Activated naive CD4-positive, alpha-beta T cell treated with anti-CD3 and anti-CD28 coated beads, Interleukin-2, amount 10 ng/mL, durations not matched to agents 7 days and 5 days (primary cell): ENCODE measurements around the gene GPR137.
A peak's percentile ranks its signal among the peaks of the same experiment; 100 is the strongest.
"Not testable (repeated sequence)": the region's sequence is repeated elsewhere in the genome, so short reads cannot be mapped to it uniquely, and the experiment has no call there.

Source experiments
- CTCF ChIA-PET: fragments of 350-600 bp; sonication (Branson Sonifier 250); formaldehyde crosslinking; loops from one replicate; lab custom pipeline; 2021; ENCODE audit warnings: antibody characterized with exemption; lab: Charles Lee
- DNase-seq: peaks from one replicate; pipeline ENCODE4 v3.0.0-alpha.2; 2020
- H3K27ac Mint-ChIP-seq: one replicate; pipeline ENCODE4 v1.8.0; 2021; ENCODE audit warnings: mild to moderate bottlenecking, moderate library complexity, mixed read lengths
- H3K27me3 Mint-ChIP-seq: one replicate; pipeline ENCODE4 v1.8.0; 2021; ENCODE audit warnings: mild to moderate bottlenecking, mixed read lengths
- H3K36me3 Mint-ChIP-seq: one replicate; pipeline ENCODE4 v1.8.0; 2021; ENCODE audit warnings: mixed read lengths
- H3K4me1 Mint-ChIP-seq: one replicate; pipeline ENCODE4 v1.8.0; 2021; ENCODE audit warnings: mixed read lengths
- H3K4me3 Mint-ChIP-seq: one replicate; pipeline ENCODE4 v1.8.0; 2021; ENCODE audit warnings: mild to moderate bottlenecking, moderate library complexity, mixed read lengths
- H3K9me3 Mint-ChIP-seq: one replicate; pipeline ENCODE4 v1.8.0; 2021; ENCODE audit warnings: mixed read lengths

The GPR137 gene

DNA sequence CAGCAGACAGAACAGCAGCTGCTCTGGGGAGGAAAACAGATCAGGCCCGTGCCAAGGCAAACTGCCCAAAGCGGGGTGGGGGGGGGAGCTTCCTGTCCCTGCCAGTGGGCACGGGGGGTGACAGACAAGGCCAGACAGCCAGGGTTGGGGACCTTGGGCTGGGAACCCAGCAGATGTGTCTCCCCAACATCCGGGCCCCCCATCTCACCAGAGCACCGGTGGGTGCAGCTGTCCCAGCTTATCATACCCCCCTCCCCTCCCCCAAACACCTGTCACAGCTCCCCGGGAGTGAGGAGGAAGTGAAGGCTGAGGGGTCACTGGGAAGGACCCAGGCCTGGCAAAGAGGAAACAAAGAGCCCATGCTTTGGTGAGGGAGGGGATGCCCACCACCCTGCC, 40.2 kb upstream of the GPR137 start:
- Mint-ChIP-seq H3K27me3 (peaks cover 3% of the 10 kb centered on the region), H3K4me3 (peak overlapping the region; percentile 92), H3K4me1 (peaks cover 50% of the 10 kb centered on the region), H3K27ac (peak overlapping the region; percentile 87), H3K36me3 (peaks cover 12% of the 10 kb centered on the region), H3K9me3 (no peaks in the 10 kb centered on the region)
- peak; percentile 47 for DNase-seq
- CTCF ChIA-PET: interaction anchor here (1.5 to 3.7 kb wide), 5 partner anchors 11 to 59 kb away, joined by 4 to 25 read pairs (median 11); partner anchors contain the start of genes ESRRA and FERMT3

DNA sequence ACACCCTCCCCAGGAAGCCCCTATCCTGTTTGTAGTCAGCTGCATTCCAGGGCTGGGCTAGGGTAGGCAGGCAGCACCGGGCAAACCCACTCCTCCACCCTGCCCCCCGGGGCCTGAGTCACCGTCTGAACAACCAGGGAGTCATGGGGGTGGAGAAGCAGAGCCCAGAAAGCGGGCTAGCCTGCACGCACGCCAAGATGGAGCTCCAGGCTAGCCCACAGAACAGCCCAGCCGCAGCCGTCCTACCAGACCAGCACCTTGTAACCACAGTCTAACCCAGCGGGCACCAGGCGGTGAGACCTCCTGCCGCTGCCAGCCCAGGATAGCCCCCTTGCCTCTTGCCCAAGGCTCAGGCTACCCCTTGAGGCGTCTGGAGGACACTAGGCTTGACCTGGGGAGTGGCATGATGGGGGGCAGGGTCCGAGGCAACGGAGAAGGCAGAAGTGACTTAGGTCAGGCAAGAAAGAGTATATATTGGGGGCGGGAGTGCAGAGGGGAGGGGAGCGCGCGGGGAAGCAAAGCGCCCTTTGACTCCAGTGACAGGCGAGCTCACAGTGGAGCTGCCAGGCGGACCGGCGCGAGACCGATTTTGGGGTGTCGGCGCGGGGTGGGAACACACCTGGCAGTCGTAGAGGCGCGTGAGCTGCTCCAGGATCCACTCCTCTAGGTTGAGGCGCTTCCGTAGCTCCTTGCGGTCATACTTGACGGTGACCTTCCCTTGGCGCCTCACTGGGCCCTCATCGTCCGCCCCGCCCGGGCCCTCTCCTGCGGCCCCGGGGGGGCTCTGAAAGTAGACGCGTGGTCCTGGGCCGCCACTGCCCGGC, 39.6 kb upstream of the GPR137 start:
- Mint-ChIP-seq H3K27ac (peak overlapping the region; percentile 87), H3K9me3 (no peaks in the 10 kb centered on the region), H3K36me3 (peaks cover 11% of the 10 kb centered on the region), H3K4me3 (peak overlapping the region; percentile 92), H3K27me3 (peaks cover 9% of the 10 kb centered on the region), H3K4me1 (peaks cover 50% of the 10 kb centered on the region)
- CTCF ChIA-PET: interaction anchor here (0.9 to 3.7 kb wide), 7 partner anchors 10 to 58 kb away, joined by 3 to 25 read pairs (median 6); partner anchors contain the start of genes ESRRA and FERMT3
- peak; percentile 72 for DNase-seq

- H3K36me3 Mint-ChIP-seq, DNase-seq, H3K27ac Mint-ChIP-seq, H3K9me3 Mint-ChIP-seq: not testable (repeated sequence)
- Mint-ChIP-seq H3K4me1 (peaks cover 52% of the 10 kb centered on the region), H3K27me3 (peaks cover 10% of the 10 kb centered on the region), H3K4me3 (peak overlapping the region; percentile 82)
- CTCF ChIA-PET: interaction anchor here (0.9 to 3.7 kb wide), 4 partner anchors 12 to 54 kb away, joined by 3 to 25 read pairs (median 8); partner anchors contain the start of gene FERMT3
These were observed 39.1 kb upstream of the GPR137 start for GRCh38 chr11:64246621-64246870.

DNA sequence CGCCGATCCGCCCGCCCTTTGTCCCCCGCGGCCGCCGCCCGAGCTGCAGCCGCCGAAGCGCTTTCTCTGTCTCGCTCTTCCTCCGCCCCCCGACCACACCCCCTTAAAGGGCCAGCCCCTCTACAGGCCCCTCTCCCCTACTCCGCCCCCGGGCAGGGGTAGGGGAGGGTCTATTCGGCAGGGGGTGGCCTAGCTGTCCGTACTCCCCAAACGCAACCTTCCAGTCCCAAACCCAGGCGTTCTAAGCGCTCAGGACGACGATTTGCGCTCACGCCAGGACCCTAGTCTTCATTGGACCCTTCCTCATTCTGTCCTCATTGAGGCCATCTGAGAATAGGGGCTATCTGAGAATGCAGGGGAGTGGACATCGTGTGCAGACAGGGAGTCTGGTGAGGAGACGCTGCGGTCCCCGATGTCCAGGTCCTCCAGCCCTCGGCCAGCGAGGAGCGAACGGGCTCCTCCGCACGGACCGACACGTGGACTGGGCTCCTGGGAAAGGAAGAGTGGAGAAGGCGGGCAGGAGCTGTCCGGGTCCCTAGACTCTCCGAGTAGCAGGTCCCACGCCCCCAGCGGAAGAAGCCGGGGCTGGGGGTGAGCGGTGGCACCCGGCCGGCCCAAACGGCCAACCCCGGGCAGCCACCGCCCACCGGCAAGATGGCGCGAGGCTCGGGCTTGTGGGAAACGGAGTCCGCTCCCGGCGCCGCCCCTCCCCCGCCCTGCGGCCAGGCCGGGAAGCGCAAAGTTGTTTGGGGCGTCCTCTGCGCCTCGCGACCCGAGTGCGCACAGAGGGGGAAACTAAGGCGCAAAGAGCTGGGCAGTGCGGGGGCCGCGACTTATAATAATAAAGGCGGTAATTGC, 38.5 kb upstream of the GPR137 start, which contains the start of gene PPP1R14B:
Gene PPP1R14B, minus strand, starts transcription at position 73 of the 858 bp plus-strand sequence. CDS start 270 bp downstream, outside the sequence.
- Mint-ChIP-seq H3K4me3 (peak within 1 kb of the TSS; percentile 92), H3K9me3 (no peaks in the 10 kb centered on the region), H3K27ac (peak within 1 kb of the TSS; percentile 87), H3K27me3 (peaks cover 15% of the 10 kb centered on the region), H3K36me3 (peaks cover 10% of the 10 kb centered on the region), H3K4me1 (peaks cover 56% of the 10 kb centered on the region)
- peak; percentile 89 for DNase-seq
- CTCF ChIA-PET: interaction anchor here (0.9 to 4.3 kb wide), 5 partner anchors 11 to 57 kb away, joined by 3 to 25 read pairs (median 11); partner anchors contain the start of genes ESRRA and FERMT3

- Mint-ChIP-seq H3K27me3 (peaks cover 18% of the 10 kb centered on the region), H3K4me1 (peaks cover 52% of the 10 kb centered on the region), H3K27ac (no peak overlapping the region), H3K9me3 (no peaks in the 10 kb centered on the region), H3K36me3 (peaks cover 8% of the 10 kb centered on the region), H3K4me3 (peak overlapping the region; percentile 64)
- CTCF ChIA-PET: interaction anchor here (1.0 to 4.3 kb wide), 3 partner anchors 42 to 56 kb away, joined by 4 to 25 read pairs (median 19); partner anchors contain the start of genes ESRRA and FERMT3
- no peak for DNase-seq
These were observed 37.7 kb upstream of the GPR137 start for GRCh38 chr11:64247729-64248531.

GRCh38 chr11:64248578-64248977, 37.1 kb upstream of the GPR137 start:
- Mint-ChIP-seq H3K27me3 (peaks cover 18% of the 10 kb centered on the region), H3K9me3 (no peaks in the 10 kb centered on the region), H3K4me1 (peaks cover 50% of the 10 kb centered on the region), H3K27ac (no peak overlapping the region), H3K4me3 (peak overlapping the region; percentile 64), H3K36me3 (peaks cover 7% of the 10 kb centered on the region)
- CTCF ChIA-PET: interaction anchor here (1.0 to 4.3 kb wide), 3 partner anchors 44 to 55 kb away, joined by 4 to 19 read pairs (median 12); partner anchors contain the start of gene ESRRA
- DNase-seq: no peak

DNA sequence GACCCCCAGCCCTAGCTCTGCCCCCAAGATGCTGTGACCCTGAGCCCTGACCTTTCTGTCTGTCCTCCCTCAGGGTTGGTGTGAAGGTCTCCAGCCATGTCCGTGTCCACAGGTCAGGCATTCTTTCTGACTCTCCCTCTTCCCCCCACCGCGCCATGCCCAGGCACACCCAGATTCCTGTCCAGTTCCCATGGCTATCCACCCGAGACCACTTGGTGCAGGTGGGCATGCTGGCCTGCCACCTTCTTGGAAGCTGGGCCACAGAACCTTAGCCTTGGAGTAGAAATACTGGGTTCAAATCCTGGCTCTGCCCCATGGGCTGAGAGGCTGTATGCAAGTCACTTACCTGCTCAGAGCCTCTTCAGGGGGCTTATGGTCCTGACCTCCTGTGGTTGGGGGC, 36.6 kb upstream of the GPR137 start:
- CTCF ChIA-PET: interaction anchor here (1.0 to 4.3 kb wide), 7 partner anchors 8 to 495 kb away, joined by 3 to 19 read pairs (median 4); partner anchors contain the start of genes ESRRA, FKBP2 and RASGRP2
- Mint-ChIP-seq H3K4me1 (peaks cover 50% of the 10 kb centered on the region), H3K27ac (no peak overlapping the region), H3K4me3 (no peak overlapping the region), H3K36me3 (peaks cover 2% of the 10 kb centered on the region), H3K9me3 (no peaks in the 10 kb centered on the region), H3K27me3 (peaks cover 18% of the 10 kb centered on the region)
- no peak for DNase-seq

GRCh38 chr11:64249563-64250414, 35.9 kb upstream of the GPR137 start:
- H3K27ac Mint-ChIP-seq: no peak overlapping the region
- CTCF ChIA-PET: interaction anchor here (0.9 to 4.3 kb wide), 10 partner anchors 9 to 495 kb away, joined by 3 to 31 read pairs (median 4); partner anchors contain the start of genes CCDC88B, ESRRA, FERMT3 and FKBP2

GRCh38 chr11:64250415-64251015, 35.1 kb upstream of the GPR137 start:
- no peaks in the 10 kb centered on the region for H3K36me3 Mint-ChIP-seq
- H3K4me3 Mint-ChIP-seq: peak overlapping the region; percentile 79
- no peak overlapping the region for H3K27ac Mint-ChIP-seq
- CTCF ChIA-PET: interaction anchor here (0.9 to 4.3 kb wide), 11 partner anchors 8 to 494 kb away, joined by 3 to 31 read pairs (median 4); partner anchors contain the start of genes CCDC88B, ESRRA, FERMT3 and FKBP2
- H3K4me1 Mint-ChIP-seq: peaks cover 39% of the 10 kb centered on the region
- no peaks in the 10 kb centered on the region for H3K9me3 Mint-ChIP-seq
- DNase-seq: no peak
- H3K27me3 Mint-ChIP-seq: peaks cover 18% of the 10 kb centered on the region

More at GRCh38 chr11:64249563-64250414, 35.9 kb upstream of the GPR137 start:
- Mint-ChIP-seq H3K9me3 (no peaks in the 10 kb centered on the region), H3K4me3 (peak overlapping the region; percentile 4), H3K27me3 (peaks cover 18% of the 10 kb centered on the region), H3K36me3 (no peaks in the 10 kb centered on the region), H3K4me1 (peaks cover 45% of the 10 kb centered on the region)
- DNase-seq: no peak

DNA sequence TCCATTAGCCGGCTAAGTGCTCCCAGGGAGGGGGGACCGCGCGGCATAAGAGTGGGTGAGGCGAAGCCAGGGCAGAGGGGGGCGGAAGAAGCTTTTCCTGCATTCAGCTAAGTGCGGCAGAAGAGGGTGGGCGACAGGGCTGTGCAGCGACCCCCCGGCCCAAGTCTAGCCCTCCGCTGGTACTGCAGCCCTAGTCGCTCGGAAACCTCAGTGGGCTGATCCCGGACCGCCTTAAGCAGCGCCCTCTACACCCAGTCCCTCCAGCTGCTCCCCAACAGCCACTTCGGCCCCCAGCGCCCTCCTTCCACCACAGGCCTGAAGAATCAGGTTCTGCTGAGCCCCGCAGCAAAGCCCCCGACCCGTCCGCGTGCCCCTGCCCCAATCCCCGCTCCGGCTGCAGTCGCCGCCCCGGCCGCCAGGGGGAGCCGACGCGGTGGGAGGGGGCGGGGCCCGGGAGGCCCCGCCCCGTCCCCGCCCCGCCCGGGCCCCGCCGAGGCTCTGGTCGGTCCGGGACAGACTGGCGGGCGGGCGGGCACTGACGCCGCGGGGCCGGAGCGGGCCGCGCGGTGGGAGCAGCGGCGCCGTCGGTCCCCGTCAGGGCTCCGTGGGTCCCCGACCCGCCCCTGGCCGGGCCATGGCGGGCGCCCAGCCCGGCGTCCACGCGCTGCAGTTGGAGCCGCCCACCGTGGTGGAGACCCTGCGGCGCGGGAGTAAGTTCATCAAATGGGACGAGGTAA, 34.5 kb upstream of the GPR137 start, which contains the start of gene PLCB3:
Gene PLCB3, plus strand, starts transcription at position 515 of the 737 bp plus-strand sequence. Its CDS starts 120 bp downstream, at position 635.
- CTCF ChIA-PET: interaction anchor here (1.1 to 4.3 kb wide), 8 partner anchors 10 to 80 kb away, joined by 3 to 31 read pairs (median 12); partner anchors contain the start of genes ESRRA, FERMT3 and FKBP2
- H3K27ac Mint-ChIP-seq: peak within 1 kb of the TSS; percentile 60
- H3K4me1 Mint-ChIP-seq: peaks cover 35% of the 10 kb centered on the region
- H3K36me3 Mint-ChIP-seq: peaks cover 2% of the 10 kb centered on the region
- DNase-seq: peak; percentile 69
- peaks cover 18% of the 10 kb centered on the region for H3K27me3 Mint-ChIP-seq
- H3K4me3 Mint-ChIP-seq: peak within 1 kb of the TSS; percentile 85
- H3K9me3 Mint-ChIP-seq: no peaks in the 10 kb centered on the region

DNA sequence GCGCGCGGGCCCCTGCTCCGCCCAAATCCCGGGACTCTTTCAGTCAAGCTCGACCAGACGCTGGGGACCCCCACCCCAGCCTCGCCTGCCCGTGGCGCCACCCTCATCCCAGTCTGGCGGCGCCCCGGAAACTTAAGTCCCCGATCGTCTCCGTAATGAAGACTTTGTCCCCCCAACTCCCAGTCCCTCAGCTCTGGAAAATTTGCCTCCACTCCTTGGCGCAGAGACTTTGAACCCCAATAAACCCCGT, 34.0 kb upstream of the GPR137 start:
- Mint-ChIP-seq H3K9me3 (no peaks in the 10 kb centered on the region), H3K27ac (no peak overlapping the region), H3K4me1 (peaks cover 35% of the 10 kb centered on the region), H3K36me3 (peaks cover 2% of the 10 kb centered on the region), H3K27me3 (peaks cover 18% of the 10 kb centered on the region), H3K4me3 (peak overlapping the region; percentile 85)
- DNase-seq: no peak
- CTCF ChIA-PET: interaction anchor here (1.1 to 3.5 kb wide), 6 partner anchors 11 to 80 kb away, joined by 3 to 31 read pairs (median 10); partner anchors contain the start of genes FERMT3 and FKBP2
